Erythroblast (primary cell): ENCODE data around the gene ACSF3.
A peak's percentile ranks its signal among the peaks of the same experiment; 100 is the strongest.

Experiments used
- DNase-seq, 2 experiments: peaks; one replicate each; lab custom pipeline; 2025; lab: John Stamatoyannopoulos, UW
- GATA1 ChIP-seq: IDR thresholded peaks from 2 replicates; pipeline ENCODE4 v1.6.1; 2011; ENCODE audit warnings: low read depth, mild to moderate bottlenecking, control low read depth, low read length, moderate library complexity
- POLR2A ChIP-seq: IDR thresholded peaks from 2 replicates; pipeline ENCODE4 v1.6.1; 2011; ENCODE audit warnings: mild to moderate bottlenecking, low read length

Gene ACSF3

DNA sequence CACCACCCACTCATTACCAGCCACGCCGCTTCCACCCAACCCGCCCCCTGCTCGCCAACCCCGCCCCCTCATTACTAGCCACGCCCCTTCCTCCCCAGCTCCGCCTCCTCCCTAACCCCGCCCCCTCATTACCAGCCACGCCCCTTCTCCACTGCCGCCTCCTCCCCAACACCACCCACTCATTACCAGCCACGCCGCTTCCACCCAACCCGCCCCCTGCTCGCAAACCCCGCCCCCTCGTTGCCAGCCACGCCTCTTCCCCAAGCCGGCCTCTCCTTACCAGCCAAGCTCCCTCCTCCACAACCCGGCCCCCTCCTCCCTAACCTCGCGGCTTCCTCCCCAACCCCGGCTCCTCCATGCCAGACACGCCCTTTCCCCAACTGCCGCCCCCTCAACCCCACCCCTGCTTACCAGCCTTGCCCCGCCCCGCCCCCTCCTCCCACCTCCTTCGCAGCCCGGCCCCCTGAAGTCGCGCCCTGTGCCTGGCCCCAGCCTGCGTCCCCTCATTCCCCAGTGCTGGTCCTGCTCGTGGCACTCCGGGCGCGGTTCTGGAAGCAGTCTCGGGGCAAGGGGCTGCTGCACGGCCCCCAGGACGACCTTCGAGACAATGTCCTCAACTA, 99.4 kb downstream of the ACSF3 start:
- TF ChIP-seq POLR2A (no peak), GATA1 (no peak)
- peak; percentile 78 to 82 for DNase-seq

DNA sequence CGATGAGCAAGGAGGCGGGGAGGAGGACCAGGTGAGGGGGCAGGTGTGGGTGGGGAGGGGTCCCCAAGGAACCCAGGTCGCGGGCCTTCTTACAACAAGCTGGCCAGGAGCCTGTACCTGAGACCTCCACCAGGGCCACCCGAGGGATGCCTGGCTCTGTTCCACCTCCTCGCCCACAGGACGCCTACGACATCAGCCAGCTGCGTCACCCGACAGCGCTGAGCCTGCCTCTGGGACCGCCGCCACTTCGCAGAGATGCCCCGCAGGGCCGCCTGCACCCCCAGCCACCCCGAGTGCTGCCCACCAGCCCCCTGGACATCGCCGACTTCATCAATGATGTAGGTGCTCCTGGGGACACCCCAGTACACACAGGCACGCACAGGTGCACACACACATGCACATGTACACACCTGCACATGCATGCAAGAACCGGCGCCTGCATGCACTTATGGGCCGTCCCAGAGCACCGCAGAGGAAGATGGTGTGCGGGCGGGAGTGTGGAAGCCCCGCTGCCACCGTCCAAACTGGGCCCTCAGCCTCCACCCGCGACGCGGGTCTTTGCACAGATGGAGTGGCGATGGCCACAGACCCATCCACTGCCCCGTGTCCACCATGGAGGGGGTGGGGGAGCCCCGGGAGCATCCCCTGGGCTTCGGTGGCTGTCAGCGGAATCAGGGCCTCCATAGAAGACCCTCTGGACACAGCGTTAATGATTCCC, 100.1 kb downstream of the ACSF3 start:
- no peak for TF ChIP-seq GATA1
- no peak for TF ChIP-seq POLR2A
- DNase-seq = no peak

DNA sequence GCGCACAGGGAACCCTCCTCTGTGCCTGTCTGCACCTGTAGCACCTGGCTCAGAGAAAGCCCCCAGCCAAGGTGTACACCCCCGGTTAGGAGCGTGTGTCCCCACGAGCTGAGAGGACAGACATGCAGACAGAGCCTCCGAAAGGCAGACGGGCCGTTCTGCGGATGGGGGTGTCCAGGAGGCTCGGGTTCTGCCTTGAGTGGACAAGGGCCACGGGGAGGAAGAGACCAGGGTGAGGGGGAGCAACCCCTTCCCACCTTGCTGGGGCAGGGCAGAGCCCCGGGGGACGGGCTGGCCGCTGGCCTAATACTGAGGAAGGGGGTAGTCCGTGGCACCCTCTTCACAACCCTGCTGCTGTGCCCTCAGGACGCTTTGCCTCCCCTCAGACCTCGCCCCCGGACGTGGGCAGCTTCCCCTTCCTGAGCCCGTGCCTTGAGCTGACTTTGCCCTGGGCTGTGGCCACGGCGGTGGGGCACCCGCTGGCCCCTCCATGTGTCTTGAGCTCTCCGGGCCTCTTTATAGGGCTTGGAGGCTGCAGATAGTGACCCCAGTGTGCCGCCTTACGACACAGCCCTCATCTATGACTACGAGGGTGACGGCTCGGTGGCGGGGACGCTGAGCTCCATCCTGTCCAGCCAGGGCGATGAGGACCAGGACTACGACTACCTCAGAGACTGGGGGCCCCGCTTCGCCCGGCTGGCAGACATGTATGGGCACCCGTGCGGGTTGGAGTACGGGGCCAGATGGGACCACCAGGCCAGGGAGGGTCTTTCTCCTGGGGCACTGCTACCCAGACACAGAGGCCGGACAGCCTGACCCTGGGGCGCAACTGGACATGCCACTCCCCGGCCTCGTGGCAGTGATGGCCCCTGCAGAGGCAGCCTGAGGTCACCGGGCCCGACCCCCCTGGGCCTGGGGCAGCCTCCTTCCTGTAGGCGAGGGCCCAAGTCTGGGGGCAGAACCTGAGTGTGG, 101.0 kb downstream of the ACSF3 start:
- DNase-seq = no peak
- no peak for TF ChIP-seq POLR2A
- TF ChIP-seq GATA1 = no peak

DNA sequence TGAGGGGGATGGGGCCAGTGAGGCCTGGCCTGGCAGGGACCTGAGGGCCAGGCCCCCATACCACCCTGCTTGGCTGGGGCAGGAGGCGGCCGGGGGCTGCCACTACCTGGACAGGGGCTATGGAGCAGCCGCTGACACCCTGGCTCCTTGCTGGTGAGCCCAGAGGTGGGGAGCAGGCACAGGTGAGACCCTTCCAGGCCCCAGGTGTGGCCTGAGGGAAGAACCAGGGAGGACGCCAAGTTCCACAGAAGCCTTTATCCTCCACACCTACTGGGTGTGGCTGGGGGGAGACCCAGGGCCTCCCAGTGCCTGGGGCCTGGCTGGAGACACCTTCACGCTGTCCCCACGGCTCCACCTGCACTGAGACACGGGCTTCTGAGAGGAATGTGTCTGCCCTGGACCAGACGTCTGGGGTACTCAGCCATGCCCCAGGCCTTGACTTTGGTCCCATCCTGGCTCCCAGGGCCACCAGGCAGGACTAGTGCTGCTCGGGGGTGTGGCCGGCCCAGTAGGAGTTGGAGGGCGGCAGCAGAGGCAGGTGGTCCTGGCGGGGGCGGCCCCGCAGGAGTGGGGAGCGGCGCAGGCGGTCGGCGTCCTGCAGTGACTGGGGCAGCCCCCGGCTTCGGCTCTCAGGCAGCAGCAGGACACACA, 102.0 kb downstream of the ACSF3 start:
- DNase-seq = no peak

DNA sequence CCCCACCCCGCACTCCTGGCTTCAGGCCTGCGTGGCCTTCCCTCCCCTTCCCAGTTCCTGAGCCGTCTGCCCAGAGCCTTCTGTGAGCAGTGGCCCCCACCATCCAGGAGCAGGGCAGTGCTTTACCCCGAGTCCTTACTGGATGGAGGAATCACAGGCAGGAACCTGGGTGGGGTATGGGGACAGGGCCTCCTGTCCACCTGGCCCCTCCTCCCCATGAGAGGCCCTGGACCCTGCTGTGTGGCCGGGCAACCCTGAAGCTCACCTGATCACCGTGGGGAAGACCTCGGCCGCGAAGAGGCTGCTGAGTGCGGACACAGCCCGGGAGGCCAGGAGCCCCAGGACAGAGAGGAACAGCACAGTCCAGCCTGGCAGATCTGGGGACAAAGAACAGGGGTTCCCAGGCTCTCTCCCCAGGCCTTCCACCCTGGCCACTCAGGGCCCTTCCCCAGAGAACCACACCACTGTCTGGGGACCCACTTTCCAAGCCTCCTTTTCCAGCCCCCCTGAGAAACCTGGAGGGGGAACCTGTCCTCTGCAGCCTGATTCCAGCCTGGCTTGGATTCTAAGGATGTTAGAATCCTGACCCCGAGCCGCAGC, 103.5 kb downstream of the ACSF3 start:
- no peak for DNase-seq
- TF ChIP-seq POLR2A (no peak), GATA1 (no peak)

More for the DNA sequence above, 102.0 kb downstream of the ACSF3 start:
- TF ChIP-seq POLR2A = no peak
- no peak for TF ChIP-seq GATA1

DNA sequence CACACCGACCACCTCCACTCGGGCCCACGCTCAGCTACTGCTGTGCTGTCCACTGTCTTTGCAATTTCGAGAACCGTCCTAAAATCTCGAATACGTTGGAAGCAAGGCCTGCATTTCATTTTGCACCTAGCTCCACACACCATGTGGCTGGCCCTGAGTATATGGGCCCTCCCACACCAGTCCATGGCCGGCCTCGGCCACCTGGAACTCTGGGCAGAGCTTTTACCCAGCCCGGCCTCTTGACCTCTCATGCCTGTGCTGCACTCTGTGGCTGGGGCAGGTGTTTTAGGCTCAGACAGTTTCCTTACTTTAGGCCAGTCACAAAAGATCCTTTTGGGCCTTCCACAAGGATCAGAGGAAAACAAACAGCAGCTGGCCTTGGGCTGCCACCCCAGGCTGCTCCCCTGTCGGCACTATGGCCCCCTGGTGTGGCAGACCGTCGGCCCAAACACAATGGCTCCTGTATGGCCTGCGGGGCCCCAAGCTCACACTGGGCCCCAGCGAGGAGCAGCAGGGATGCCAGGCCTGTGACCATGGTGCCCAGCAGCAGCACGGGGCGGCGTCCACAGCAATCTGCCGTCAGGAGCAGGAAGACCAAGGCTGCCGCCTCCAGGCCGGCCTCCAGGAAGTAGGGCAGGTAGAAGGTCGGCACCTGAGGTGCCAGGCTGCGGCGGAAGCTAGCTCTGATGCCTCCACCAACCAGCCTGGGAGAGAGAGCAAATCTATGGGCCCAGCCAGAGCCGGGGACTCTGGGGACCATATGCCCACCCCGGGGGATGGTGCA, 104.2 kb downstream of the ACSF3 start:
- DNase-seq = no peak
- no peak for TF ChIP-seq GATA1

DNA sequence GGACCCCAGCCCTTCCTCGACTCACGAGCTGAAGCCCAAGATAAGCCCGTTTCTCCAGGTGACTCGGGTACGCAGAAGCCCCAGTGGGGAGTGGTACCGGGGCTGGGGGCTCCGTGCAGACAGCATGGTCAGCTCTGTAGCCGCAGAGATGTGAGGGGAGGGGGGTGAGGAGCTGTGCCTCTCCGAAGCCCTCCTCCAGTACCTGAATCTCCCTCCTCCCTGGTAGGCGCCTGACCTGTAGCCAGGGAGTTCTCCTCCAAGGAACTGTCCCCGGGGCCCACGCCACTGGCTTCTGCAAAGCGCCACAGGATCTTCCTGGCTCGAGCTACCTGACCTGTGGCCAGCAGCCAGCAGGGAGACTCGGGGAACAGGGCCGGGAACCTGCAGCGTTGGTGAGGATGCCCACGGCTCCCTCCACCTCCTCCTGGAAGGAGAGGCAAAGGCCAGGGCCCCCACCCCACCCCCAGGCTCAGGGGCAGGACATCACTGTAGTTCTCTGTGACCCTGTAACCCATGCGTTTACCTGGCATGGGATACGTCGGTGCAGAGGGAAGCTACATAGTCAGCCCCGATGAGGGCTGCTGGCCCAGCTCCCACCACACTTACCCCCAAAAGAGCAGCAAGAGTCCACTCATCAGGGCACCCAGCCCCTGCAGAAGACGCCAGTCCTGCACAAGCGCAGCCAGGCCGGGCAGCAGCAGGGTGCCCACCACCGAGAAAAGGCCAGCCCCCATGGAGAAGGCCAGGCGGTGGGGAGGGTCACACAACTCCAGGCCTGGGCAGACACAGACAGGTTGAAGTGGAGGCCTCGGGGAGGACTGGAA, 105.0 kb downstream of the ACSF3 start:
- no peak for DNase-seq
- TF ChIP-seq POLR2A = no peak
- TF ChIP-seq GATA1 = no peak

DNA sequence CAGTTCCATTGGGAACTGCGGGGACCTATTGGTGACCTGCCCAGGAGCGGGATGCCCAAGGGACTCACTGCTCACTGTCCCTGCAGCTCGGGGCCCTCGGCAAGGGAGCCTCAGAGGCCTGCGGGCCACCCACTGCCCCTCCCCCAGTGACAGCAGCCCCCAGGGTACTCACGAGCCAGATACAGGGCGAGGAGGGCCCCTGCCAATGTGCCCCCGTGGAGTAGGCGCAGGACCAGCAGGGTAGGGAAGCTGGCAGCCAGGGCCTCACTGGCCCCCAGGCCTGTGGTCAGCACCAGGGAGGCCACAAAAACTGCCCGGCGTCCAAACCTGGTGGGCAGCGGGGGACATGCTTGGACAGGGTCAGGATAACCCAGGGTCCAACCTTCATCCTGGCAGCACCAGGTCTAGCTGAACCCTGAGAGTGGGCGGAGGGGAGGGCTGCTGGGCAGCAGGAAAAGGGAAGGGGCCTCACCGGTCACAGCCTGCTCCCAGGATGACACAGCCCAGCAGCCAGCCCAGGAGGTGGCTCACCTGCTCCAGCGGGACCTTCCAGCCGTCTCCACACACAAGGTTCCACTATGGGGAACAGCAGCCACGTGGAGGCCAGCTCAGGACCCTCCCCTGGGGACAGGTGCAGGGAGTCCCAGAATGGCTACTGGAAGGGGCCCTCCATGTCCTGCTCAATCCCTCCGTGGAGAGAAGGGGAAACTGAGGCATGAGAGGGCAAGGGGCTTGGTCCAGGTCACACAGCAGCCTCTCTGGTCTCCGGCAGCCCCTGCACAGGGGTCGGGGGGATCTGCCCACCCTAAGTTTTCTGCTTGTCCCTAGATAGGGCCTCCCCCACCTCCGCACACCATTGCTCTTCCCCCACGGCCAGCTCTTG, 105.8 kb downstream of the ACSF3 start:
- TF ChIP-seq POLR2A (no peak), GATA1 (no peak)
- DNase-seq = no peak

DNA sequence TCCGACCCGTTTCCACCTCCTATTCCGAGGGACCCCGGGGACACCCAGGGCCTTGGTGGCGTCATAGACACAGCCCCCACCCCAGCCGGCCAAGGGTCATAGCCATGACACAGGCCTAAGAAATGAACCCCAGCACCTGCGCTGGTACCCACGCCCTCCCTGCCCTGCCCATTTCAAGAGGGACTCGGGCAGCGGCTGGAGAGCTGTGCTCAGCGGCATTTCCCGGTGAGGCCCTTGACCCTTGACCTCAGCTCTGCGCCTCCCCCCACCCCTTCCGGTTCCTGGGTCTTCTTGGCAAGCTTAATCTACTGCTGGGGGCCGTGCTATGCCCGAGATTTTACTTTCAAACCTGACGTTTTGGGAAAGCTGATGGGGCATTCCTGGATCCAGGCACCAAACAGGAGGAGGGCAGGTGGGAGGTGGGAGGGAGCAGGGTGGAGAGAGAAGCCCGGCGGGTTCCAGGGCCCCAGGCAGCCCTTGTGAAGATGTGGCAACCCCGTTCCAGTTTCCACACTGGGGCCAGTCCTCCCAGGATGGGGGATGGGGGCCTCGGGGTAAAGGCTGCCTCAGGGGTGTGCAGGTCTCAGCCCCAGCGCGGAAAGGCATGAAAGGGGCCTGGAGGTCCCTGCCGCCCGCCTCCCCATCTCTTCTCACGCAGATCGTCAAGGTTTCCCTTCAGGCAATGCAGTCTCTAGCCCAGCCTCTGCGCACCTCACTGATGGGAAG, 106.6 kb downstream of the ACSF3 start, which contains the start of gene SLC22A31:
Gene SLC22A31, minus strand, starts transcription at position 414 of the 726 bp plus-strand sequence. Its CDS starts 36 bp downstream, at position 378.
- no peak for DNase-seq
- TF ChIP-seq POLR2A (no peak), GATA1 (no peak)

DNA sequence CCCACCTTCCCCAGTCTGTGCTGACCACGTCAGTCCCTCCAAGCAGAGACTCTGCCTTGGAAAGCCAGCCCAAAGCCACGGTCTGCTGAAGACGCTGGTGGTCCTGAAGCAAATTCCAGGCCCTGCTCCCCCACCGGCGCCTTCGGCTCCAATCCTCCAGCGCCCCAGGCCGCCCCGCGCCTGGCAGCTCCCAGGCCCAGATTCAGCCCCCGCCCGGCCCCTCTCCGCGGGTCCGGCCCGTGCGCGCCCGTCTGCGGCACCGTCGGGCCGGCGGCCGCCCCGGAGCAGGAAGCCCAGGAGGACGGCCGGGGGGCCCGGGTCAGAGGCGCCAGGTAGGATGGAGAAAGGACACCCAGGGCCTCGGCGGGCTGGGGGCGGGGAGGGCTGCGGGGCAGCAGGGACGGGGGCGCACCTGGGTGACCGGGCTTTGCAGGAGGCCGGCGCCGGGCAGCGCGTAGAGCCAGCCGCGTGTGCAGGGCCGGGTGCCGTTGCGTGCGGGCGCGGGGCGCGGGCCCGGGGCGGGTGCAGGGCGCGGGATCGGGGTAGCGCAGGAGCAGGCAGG, 107.3 kb downstream of the ACSF3 start:
- no peak for TF ChIP-seq GATA1
- no peak for TF ChIP-seq POLR2A
- no peak for DNase-seq
